GM11168 (cell line): ENCODE data around the gene RHOXF1.
"Not testable (repeated sequence)": the region's sequence is repeated elsewhere in the genome, so short reads cannot be mapped to it uniquely, and the experiment has no call there.

ENCODE experiments used
- in situ Hi-C: fragments of 300-500 bp; cut with MboI; formaldehyde crosslinking; loops from one replicate; pipeline ENCODE4 v1.12.0; 2022; ENCODE audit warnings: low sequenced_read_pairs; ENCODE audit not compliant: unreplicated experiment

RHOXF1 gene

GRCh38 chrX:120115438-120115963 is at the start of gene RHOXF1:
RHOXF1 (minus strand) TSS chrX:120115913; CDS start chrX:120115862, 51 bp downstream.
- in situ Hi-C loops = no loop called here

GRCh38 chrX:120159086-120159485 is 43.4 kb upstream of the RHOXF1 start:
- in situ Hi-C loops = loop anchor here (25.0 kb wide), 1 partner anchor 172 kb away; no protein-coding TSS in a partner anchor

GRCh38 chrX:120158313-120158712 is 42.6 kb upstream of the RHOXF1 start, which contains the start of gene RHOXF2:
RHOXF2 (plus strand) TSS chrX:120158613; CDS start chrX:120158751, 138 bp downstream.
- in situ Hi-C loops = loop anchor here (25.0 kb wide), 1 partner anchor 171 kb away; no protein-coding TSS in a partner anchor

- in situ Hi-C loops = loop anchor here (25.0 kb wide), 1 partner anchor 163 kb away; no protein-coding TSS in a partner anchor
Observed at GRCh38 chrX:120150109-120150744, 34.5 kb upstream of the RHOXF1 start.

- in situ Hi-C loops = no loop called here
Observed at GRCh38 chrX:120147537-120147936, 31.8 kb upstream of the RHOXF1 start.

GRCh38 chrX:120146323-120146722 is 30.6 kb upstream of the RHOXF1 start:
- in situ Hi-C loops = not testable (repeated sequence)

GRCh38 chrX:120145295-120145925 is 29.7 kb upstream of the RHOXF1 start:
- in situ Hi-C loops = no loop called here

GRCh38 chrX:120144178-120144844 is 28.6 kb upstream of the RHOXF1 start:
- in situ Hi-C loops = no loop called here

- in situ Hi-C loops = no loop called here
Observed at GRCh38 chrX:120140293-120140981, 24.7 kb upstream of the RHOXF1 start.

GRCh38 chrX:120137439-120137838 is 21.7 kb upstream of the RHOXF1 start:
- in situ Hi-C loops = no loop called here

GRCh38 chrX:120136840-120137239 is 21.1 kb upstream of the RHOXF1 start:
- in situ Hi-C loops = no loop called here

- in situ Hi-C loops = no loop called here
Observed at GRCh38 chrX:120136128-120136527, 20.4 kb upstream of the RHOXF1 start.

- in situ Hi-C loops = not testable (repeated sequence)
Observed at GRCh38 chrX:120128306-120128846, 12.7 kb upstream of the RHOXF1 start.

- in situ Hi-C loops = no loop called here
Observed at GRCh38 chrX:120125444-120125843, 9.7 kb upstream of the RHOXF1 start.

- in situ Hi-C loops = no loop called here
Observed at GRCh38 chrX:120120223-120120622, 4.5 kb upstream of the RHOXF1 start.

- in situ Hi-C loops = no loop called here
Observed at GRCh38 chrX:120111611-120112010, 4.1 kb downstream of the RHOXF1 start.

- in situ Hi-C loops = no loop called here
Observed at GRCh38 chrX:120109378-120109777, 6.3 kb downstream of the RHOXF1 start.

- in situ Hi-C loops = not testable (repeated sequence)
Observed at GRCh38 chrX:120104707-120105106, 11.0 kb downstream of the RHOXF1 start.

GRCh38 chrX:120101057-120101456 is 14.7 kb downstream of the RHOXF1 start:
- in situ Hi-C loops = not testable (repeated sequence)

GRCh38 chrX:120090208-120090607 is 25.5 kb downstream of the RHOXF1 start:
- in situ Hi-C loops = no loop called here
